GM12872 (cell line): ENCODE data around the gene IFT80.

Experiments used
- TF ChIP-seq, protein P1 (sequence below): IDR thresholded peaks from 3 replicates; pipeline ENCODE4 v1.5.1; 2011; ENCODE audit warnings: low read depth, mild to moderate bottlenecking, low read length, moderate library complexity; ENCODE audit not compliant: insufficient read depth

The IFT80 gene

DNA sequence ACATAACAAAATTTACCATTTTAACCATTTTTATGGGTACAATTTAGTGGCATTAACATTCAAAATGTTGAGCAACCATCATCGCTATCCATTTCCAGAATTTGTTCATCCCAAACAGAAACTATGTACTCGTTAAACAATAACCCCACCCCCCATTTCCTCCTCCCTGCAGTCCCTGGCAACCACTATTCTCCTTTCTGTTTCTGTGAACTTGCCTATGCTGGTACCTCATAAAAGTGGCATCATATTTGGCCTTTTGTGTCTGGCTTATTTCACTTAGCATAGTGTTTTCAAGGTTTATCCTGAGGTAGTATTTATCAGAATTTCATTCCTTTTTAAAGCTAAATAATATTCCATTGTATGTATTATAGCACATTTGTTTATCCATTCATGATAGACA is 141.4 kb downstream of the IFT80 start:
- TF ChIP-seq, protein P1, sequence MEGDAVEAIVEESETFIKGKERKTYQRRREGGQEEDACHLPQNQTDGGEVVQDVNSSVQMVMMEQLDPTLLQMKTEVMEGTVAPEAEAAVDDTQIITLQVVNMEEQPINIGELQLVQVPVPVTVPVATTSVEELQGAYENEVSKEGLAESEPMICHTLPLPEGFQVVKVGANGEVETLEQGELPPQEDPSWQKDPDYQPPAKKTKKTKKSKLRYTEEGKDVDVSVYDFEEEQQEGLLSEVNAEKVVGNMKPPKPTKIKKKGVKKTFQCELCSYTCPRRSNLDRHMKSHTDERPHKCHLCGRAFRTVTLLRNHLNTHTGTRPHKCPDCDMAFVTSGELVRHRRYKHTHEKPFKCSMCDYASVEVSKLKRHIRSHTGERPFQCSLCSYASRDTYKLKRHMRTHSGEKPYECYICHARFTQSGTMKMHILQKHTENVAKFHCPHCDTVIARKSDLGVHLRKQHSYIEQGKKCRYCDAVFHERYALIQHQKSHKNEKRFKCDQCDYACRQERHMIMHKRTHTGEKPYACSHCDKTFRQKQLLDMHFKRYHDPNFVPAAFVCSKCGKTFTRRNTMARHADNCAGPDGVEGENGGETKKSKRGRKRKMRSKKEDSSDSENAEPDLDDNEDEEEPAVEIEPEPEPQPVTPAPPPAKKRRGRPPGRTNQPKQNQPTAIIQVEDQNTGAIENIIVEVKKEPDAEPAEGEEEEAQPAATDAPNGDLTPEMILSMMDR = no peak

DNA sequence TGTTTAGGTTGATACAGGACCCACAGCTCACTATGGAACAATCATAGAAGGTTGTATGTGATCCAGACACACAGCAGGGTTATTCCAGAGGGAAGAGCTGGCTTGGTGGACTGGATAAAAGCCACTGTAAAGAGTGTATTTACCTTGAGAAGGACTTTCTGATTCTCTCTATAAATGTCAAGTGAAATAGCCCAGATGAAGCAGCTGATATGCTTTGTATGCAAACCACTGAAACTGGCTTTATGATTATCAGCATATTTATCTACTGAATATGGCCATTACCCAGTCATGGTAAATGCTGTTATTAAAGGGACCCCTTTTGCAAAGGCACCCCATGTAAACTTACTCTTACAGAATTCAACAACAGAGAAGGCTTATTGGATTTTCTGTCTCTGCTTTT is 145.7 kb downstream of the IFT80 start:
- TF ChIP-seq, protein P1 = no peak

DNA sequence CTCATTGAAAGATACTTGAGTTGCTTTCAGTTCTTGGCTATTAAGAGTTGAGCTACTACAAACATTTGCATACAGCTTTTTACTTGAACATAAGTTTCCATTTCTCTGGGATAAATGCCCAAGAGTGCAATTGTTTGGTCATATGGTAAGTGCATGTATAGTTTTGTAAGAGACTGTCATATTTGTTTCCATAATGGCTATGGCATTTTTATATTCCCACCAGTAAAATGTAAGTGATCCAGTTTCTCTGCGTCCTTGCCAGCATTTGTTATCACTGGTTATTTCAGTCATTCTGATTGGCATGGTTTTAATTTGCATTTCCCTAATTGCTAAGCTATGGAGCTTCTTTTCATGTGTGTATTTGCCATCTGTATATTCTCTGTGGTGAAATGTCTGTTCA is 151.3 kb downstream of the IFT80 start:
- TF ChIP-seq, protein P1 = no peak

DNA sequence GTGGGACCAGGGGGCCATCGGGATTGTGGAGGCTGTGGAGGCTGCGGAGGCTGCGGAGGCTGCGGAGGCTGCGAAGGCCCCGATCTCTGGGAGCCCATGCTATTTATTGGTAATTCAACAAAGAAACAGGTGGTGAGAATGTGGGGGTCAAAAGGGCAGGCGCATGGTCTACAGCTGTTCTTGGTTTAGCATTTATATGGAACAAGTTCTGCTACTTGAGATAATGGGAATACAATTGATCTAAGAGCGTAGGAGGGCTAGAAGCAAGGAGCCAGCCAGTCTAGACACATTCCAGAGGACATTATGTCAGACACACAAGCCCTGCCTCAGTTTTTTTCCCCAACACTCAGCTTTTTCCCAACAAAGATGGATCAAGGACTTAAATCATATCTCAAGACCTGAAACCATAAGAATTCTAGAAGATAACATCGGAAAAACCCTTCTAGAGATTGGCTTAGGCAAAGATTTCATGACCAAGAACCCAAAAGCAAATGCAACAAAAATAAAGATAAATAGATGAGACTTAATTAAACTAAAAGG is 153.7 kb downstream of the IFT80 start:
- TF ChIP-seq, protein P1 = no peak

DNA sequence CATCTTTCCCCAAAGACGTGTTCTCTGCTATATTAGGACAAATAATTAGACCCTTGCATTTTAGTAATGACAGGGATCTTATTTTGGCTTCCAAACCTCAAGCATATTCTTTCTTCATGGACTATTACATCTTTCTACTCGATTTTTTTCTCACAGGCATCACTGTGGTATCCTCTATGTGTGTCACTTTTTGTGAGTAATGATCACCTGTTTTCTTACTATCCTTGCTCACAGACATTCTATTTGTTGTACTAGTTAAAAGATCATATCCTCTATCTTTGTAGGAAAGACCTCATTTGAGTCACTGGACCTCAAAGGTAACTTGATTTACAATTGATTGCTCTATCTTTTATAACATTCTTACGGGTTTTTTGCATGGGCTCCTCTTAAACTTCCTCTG is 167.0 kb downstream of the IFT80 start:
- TF ChIP-seq, protein P1 = no peak

DNA sequence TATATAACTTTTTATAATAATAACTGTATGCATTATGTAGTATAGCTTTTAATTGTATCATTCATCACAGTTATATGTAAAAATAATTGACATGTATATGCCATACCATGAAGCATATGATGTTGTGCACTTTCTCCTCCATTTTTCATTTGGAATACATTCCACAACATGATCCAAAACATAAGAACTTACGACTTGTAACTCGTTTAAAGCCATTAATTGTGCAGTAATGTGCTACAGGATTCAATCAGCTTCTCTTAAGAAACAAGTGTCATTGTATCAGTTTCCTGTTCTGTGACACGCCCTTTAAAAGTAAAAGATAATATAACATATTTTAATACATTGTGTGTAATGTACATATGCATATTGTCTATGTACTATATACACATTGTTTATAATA is 171.6 kb downstream of the IFT80 start:
- TF ChIP-seq, protein P1 = no peak

DNA sequence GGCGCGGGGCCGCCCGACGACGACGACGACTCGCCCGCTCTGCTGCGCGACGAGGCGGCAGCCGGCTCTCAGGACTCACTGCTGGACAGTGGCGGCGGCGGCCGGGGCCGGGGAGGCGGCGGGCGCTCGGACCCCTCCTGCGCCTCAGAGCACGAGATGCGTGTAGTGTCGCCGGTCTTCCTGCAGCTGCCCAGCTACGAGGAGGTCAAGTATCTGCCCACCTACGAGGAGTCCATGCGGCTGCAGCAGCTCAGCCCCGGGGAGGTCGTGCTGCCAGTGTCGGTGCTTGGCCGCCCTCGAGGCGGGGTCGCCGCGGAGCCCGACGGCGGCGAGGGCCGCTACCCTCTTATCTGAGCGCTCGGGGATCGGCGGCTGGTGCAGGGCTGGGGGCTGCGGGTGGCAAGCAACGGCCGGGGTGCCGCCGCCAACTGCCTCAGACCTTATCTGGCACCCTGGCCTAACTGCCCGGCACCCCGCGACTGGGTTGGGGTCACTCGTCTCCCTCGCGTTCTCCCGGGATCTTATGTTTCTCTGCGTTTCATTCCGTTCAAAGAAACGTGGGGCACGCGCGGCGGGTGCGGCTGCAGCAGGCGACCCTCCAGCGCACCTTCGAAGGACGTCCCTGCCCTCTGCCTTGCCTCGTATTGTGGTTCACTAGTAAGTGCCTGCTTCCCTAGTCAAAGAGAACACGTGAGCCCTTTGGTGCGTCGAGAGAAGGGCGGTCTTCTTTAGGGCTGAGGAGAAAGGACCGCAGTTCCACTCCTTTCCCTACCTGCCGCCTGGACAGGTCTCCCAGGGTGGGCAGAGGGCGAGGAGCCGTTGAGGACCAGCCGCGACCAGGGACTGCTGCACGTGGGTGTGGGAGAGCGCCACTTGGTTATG is 172.8 kb downstream of the IFT80 start:
- TF ChIP-seq, protein P1 = no peak
